Neutrophil (primary cell): ENCODE results near the gene APP.

Experiments used
- H3K27ac ChIP-seq: fragments of 200-600 bp; sonication (generic); 2 replicates; pipeline ENCODE4 v1.5.1; 2016; ENCODE audit warnings: mild to moderate bottlenecking, moderate library complexity
- H3K27me3 ChIP-seq: fragments of 200-600 bp; sonication (generic); 2 replicates; pipeline ENCODE4 v1.6.0; 2016; ENCODE audit warnings: mild to moderate bottlenecking
- H3K36me3 ChIP-seq: fragments of 200-600 bp; sonication (generic); 2 replicates; pipeline ENCODE4 v1.5.1; 2017
- H3K4me1 ChIP-seq, 2 experiments: fragments of 200-600 bp in 1 of 2; sonication (generic) in 1 of 2; 1 replicate in 1 of 2; 2 replicates in 1 of 2; pipeline versions ENCODE4 v1.5.1 to v1.6.1; 2013 to 2016; ENCODE audit warnings: low read depth in 1 of 2, low read length in 1 of 2, mild to moderate bottlenecking in 1 of 2, moderate library complexity in 1 of 2; ENCODE audit not compliant: control insufficient read depth in 1 of 2, insufficient read depth in 1 of 2
- H3K4me3 ChIP-seq, 2 experiments: fragments of 200-600 bp in 1 of 2; sonication (generic) in 1 of 2; 1 replicate in 1 of 2; 2 replicates in 1 of 2; pipeline ENCODE4 v1.5.1; 2013 to 2016; ENCODE audit warnings: low read depth in 1 of 2, low read length in 1 of 2, mild to moderate bottlenecking in 1 of 2, moderate library complexity in 1 of 2
- H3K9me3 ChIP-seq: fragments of 200-600 bp; sonication (generic); 2 replicates; pipeline ENCODE4 v1.5.1; 2016
- CTCF ChIP-seq: fragments of 200-600 bp; sonication (generic); IDR thresholded peaks from 2 replicates; pipeline ENCODE4 v1.5.1; 2016; ENCODE audit warnings: antibody characterized with exemption

APP gene

GRCh38 chr21:25913479-25913878, 257.1 kb downstream of the APP start:
- no peak overlapping the region for H3K4me3 ChIP-seq
- no peak for TF ChIP-seq CTCF
- peaks cover 8% of the 10 kb centered on the region for H3K36me3 ChIP-seq
- no peaks in the 10 kb centered on the region for H3K27me3 ChIP-seq
- no peaks in the 10 kb centered on the region for H3K4me1 ChIP-seq
- no peak overlapping the region for H3K27ac ChIP-seq
- H3K9me3 ChIP-seq, result no peaks in the 10 kb centered on the region

GRCh38 chr21:25912402-25912746, 258.2 kb downstream of the APP start:
- no peaks in the 10 kb centered on the region for H3K9me3 ChIP-seq
- H3K36me3 ChIP-seq, result peaks cover 8% of the 10 kb centered on the region
- H3K4me3 ChIP-seq, result no peak overlapping the region
- H3K27ac ChIP-seq, result no peak overlapping the region
- no peak for TF ChIP-seq CTCF
- H3K27me3 ChIP-seq, result no peaks in the 10 kb centered on the region
- H3K4me1 ChIP-seq, result no peaks in the 10 kb centered on the region

- no peak overlapping the region for H3K27ac ChIP-seq
- H3K9me3 ChIP-seq, result no peaks in the 10 kb centered on the region
- H3K4me3 ChIP-seq, result no peak overlapping the region
- no peaks in the 10 kb centered on the region for H3K27me3 ChIP-seq
- H3K4me1 ChIP-seq, result no peaks in the 10 kb centered on the region
- TF ChIP-seq CTCF, result no peak
- peaks cover 8% of the 10 kb centered on the region for H3K36me3 ChIP-seq
Observed at GRCh38 chr21:25911730-25912401, 258.7 kb downstream of the APP start.

GRCh38 chr21:25910809-25911208, 259.8 kb downstream of the APP start:
- H3K27ac ChIP-seq, result no peak overlapping the region
- H3K4me1 ChIP-seq, result no peaks in the 10 kb centered on the region
- no peaks in the 10 kb centered on the region for H3K27me3 ChIP-seq
- no peak for TF ChIP-seq CTCF
- no peaks in the 10 kb centered on the region for H3K9me3 ChIP-seq
- peaks cover 8% of the 10 kb centered on the region for H3K36me3 ChIP-seq
- no peak overlapping the region for H3K4me3 ChIP-seq

GRCh38 chr21:25909341-25909740, 261.2 kb downstream of the APP start:
- no peak for TF ChIP-seq CTCF
- H3K4me3 ChIP-seq, result no peak overlapping the region
- H3K9me3 ChIP-seq, result no peaks in the 10 kb centered on the region
- no peaks in the 10 kb centered on the region for H3K4me1 ChIP-seq
- no peak overlapping the region for H3K27ac ChIP-seq
- no peaks in the 10 kb centered on the region for H3K27me3 ChIP-seq
- peaks cover 8% of the 10 kb centered on the region for H3K36me3 ChIP-seq

GRCh38 chr21:25908495-25908894, 262.1 kb downstream of the APP start:
- peaks cover 14% of the 10 kb centered on the region for H3K36me3 ChIP-seq
- H3K4me1 ChIP-seq, result no peaks in the 10 kb centered on the region
- no peak for TF ChIP-seq CTCF
- H3K4me3 ChIP-seq, result no peak overlapping the region
- no peak overlapping the region for H3K27ac ChIP-seq
- no peaks in the 10 kb centered on the region for H3K9me3 ChIP-seq
- H3K27me3 ChIP-seq, result no peaks in the 10 kb centered on the region
